ENCODE results near the gene BZW1.

The BZW1 gene

GRCh38 chr2:200834701-200835100 lies 23.0 kb downstream of the BZW1 start:
- FAIRE-seq (no peak), DNase-seq (ENCODE audit: insufficient read length, low spot score) (no peak)
- no peak for TF ChIP-seq POLR2A (IDR thresholded peaks at IDR 0.05; ENCODE audit: low read depth, low read length)

GRCh38 chr2:200839513-200839912 lies 27.8 kb downstream of the BZW1 start:
- no peak for TF ChIP-seq POLR2A (IDR thresholded peaks at IDR 0.05; ENCODE audit: low read depth, low read length)
- no peak for FAIRE-seq
- no peak for DNase-seq (ENCODE audit: insufficient read length, low spot score)

GRCh38 chr2:200843993-200844948 lies 32.6 kb downstream of the BZW1 start:
- DNase-seq (ENCODE audit: insufficient read length, low spot score): no peak
- TF ChIP-seq POLR2A (IDR thresholded peaks at IDR 0.05; ENCODE audit: low read depth, low read length): no peak
- FAIRE-seq: no peak

- DNase-seq (ENCODE audit: insufficient read length, low spot score) (no peak), FAIRE-seq (no peak)
Measured at GRCh38 chr2:200845194-200845593, 33.5 kb downstream of the BZW1 start.

GRCh38 chr2:200845669-200846325 lies 34.1 kb downstream of the BZW1 start:
- TF ChIP-seq POLR2A (IDR thresholded peaks at IDR 0.05; ENCODE audit: low read depth, low read length): no peak
- no peak for FAIRE-seq
- DNase-seq (ENCODE audit: insufficient read length, low spot score): no peak

More at GRCh38 chr2:200845194-200845593, 33.5 kb downstream of the BZW1 start:
- TF ChIP-seq POLR2A (IDR thresholded peaks at IDR 0.05; ENCODE audit: low read depth, low read length): no peak

- DNase-seq (ENCODE audit: insufficient read length, low spot score) (no peak), FAIRE-seq (no peak)
- no peak for TF ChIP-seq POLR2A (IDR thresholded peaks at IDR 0.05; ENCODE audit: low read depth, low read length)
Measured at GRCh38 chr2:200847269-200847668, 35.6 kb downstream of the BZW1 start.

GRCh38 chr2:200847939-200848338 lies 36.2 kb downstream of the BZW1 start:
- no peak for TF ChIP-seq POLR2A (IDR thresholded peaks at IDR 0.05; ENCODE audit: low read depth, low read length)
- FAIRE-seq (no peak), DNase-seq (ENCODE audit: insufficient read length, low spot score) (no peak)

- DNase-seq (ENCODE audit: insufficient read length, low spot score): no peak
- no peak for TF ChIP-seq POLR2A (IDR thresholded peaks at IDR 0.05; ENCODE audit: low read depth, low read length)
- no peak for FAIRE-seq
Measured at GRCh38 chr2:200850512-200851256, 39.0 kb downstream of the BZW1 start.

- DNase-seq (ENCODE audit: insufficient read length, low spot score): no peak
- no peak for TF ChIP-seq POLR2A (IDR thresholded peaks at IDR 0.05; ENCODE audit: low read depth, low read length)
- FAIRE-seq: no peak
Measured at GRCh38 chr2:200851398-200852248, 39.9 kb downstream of the BZW1 start.

GRCh38 chr2:200852605-200853004 lies 40.9 kb downstream of the BZW1 start:
- TF ChIP-seq POLR2A (IDR thresholded peaks at IDR 0.05; ENCODE audit: low read depth, low read length): no peak
- FAIRE-seq (no peak), DNase-seq (ENCODE audit: insufficient read length, low spot score) (no peak)

- TF ChIP-seq POLR2A (IDR thresholded peaks at IDR 0.05; ENCODE audit: low read depth, low read length): no peak
- no peak for DNase-seq (ENCODE audit: insufficient read length, low spot score)
- FAIRE-seq: peak; percentile 23
Measured at GRCh38 chr2:200856806-200857205, 45.1 kb downstream of the BZW1 start.

GRCh38 chr2:200860092-200860795 lies 48.5 kb downstream of the BZW1 start:
- DNase-seq (ENCODE audit: insufficient read length, low spot score) (no peak), FAIRE-seq (no peak)
- TF ChIP-seq POLR2A (IDR thresholded peaks at IDR 0.05; ENCODE audit: low read depth, low read length): no peak

Data from H54 (cell line).